NCI-H2029 (cell line): ENCODE data around the gene POU3F4.

Source experiments
- DNase-seq: peaks from one replicate; lab custom pipeline; 2025; lab: John Stamatoyannopoulos, UW

The POU3F4 gene

DNA sequence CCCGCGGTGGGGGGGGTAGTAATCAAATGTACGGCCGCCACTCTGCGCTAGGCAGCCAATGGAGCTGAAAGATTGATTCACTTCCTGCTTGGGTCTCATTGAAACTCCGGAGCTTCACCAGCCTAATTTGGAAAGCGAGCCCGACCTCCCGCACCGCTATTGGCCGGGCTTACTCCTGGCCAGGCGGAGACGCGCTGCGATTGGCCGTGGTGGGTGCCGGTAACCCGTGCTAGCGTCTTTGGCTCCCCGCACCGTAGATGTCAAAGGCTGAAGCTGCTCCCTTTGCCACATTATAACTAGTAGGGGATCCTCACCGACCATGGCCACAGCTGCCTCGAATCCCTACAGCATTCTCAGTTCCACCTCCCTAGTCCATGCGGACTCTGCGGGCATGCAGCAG is at the start of gene POU3F4:
Gene POU3F4, plus strand, starts transcription at position 285 of the 400 bp plus-strand sequence. Its CDS starts 35 bp downstream, at position 320.
- DNase-seq: no peak

DNA sequence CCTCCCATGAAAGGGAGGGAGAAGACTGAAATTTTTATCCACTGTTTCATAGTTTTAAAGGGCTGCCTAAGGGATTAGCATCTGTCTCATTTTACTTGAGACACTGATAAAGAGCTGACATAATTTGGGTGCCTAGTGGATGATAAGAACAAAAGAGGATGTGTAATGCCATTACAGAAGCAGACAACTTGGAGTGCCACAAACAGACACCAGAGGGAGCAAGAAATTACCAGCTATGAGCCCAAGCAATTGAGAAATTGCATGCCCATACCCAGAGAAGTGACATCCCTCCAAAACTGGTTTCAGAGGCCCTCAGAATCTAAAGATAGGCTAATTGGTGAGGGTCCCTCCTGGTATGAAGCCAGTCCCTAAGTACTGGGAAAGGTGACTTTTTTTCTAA is 38.5 kb upstream of the POU3F4 start:
- DNase-seq: no peak

DNA sequence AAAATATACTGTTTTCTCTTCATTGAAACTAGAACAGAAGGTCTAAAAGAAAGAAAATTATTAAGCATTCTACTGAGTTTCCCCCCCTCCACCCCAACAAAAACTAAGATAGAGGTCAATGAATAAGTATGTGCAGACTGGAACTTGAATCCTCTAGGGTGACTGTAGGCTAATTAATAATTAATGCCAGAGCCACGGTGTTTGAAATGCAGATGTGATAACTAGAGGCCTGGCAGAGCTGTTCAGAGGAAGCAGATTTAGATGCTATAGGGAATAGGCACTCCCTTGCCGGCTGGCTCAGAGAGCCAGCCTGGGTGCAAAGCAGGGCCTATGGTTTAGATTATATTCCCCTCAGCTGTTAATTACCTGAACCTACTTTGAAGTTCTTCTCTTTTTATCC is 12.2 kb upstream of the POU3F4 start:
- no peak for DNase-seq

DNA sequence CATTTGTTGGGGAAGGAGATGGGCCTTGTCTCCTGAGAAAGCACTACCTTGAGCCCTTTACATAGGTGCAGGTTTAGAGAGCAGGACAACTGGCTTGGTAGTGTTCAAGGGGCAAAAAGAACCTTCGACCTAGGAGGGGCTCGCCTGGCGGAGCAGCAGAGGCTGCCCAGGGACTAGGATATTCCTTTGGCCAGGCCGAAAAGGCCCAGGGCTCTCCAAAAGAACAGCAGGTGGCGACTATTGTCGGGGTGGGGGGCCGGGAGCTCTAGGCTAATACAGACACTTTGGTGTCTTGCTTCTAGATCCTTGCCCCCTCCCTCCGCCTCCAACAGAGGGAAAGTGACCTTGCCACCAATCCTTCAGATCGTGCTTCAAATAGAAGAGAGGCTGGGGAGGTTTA is 7.1 kb upstream of the POU3F4 start:
- no peak for DNase-seq

DNA sequence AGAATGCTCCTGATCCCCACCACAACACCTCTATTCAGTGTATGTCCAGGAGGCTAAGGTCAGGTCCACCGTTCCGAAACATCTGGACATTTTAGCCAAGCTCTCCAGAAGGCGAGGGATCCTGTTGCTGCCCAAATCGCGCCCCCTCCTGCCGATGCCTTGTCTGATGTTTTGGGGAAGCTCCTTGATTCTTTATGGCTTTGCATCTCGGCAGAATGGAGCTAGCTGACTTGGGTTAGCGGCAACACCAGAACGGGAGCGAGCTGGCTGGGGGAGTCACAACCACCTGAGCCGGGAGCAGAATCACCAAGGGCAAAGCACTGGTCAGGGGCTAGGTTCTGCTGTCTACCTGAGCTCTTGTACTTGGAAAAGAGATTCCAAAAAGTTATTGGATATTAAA is 6.6 kb upstream of the POU3F4 start:
- DNase-seq: no peak

DNA sequence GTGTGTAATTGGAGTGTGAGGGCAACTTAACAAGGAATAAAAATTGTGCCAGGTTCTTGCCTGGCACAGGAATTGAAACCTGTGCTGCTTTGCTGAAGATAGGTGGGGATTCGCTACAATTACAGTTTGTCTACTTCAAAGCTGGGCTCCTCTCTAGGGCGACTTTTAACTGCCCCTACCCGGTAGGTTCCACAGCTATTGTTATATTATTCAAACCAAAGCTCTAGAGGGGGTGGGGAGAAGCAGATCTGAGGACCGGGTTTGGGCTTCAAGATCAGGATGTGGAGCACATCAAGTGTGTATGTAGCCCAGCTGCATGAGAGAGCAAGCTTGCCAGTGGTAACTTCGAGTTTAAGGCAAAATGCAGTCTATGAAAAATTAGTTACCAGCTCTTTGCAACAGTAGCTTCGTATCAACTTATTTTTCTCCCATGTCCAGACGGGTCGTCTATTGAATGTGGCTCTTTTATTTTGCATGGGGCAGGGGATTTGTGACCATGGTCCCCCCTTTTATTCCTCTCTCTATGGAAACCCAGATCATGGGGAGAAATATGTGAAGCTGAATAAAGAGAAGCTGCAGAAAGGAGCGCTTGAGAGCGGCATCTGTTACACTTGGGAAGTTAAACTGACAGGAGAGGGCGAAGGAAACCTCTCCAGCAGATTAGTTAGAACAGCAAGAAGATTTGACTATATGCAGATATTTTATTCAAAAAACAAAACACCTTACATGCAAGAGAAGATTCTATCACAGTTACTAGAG is 3.2 kb upstream of the POU3F4 start:
- no peak for DNase-seq

DNA sequence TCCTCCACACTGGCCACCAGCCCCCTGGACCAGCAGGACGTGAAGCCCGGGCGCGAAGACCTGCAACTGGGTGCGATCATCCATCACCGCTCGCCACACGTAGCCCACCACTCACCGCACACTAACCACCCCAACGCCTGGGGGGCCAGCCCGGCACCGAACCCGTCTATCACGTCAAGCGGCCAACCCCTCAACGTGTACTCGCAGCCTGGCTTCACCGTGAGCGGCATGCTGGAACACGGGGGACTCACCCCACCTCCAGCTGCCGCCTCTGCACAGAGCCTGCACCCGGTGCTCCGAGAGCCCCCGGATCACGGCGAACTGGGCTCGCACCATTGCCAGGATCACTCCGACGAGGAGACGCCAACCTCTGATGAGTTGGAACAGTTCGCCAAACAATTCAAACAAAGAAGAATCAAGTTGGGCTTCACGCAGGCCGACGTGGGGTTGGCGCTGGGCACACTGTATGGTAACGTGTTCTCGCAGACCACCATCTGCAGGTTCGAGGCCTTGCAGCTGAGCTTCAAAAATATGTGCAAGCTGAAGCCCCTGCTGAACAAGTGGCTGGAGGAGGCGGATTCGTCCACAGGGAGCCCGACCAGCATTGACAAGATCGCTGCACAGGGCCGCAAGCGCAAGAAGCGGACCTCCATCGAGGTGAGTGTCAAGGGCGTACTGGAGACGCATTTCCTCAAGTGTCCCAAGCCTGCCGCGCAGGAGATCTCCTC is 600 bp downstream of the POU3F4 start:
- no peak for DNase-seq

DNA sequence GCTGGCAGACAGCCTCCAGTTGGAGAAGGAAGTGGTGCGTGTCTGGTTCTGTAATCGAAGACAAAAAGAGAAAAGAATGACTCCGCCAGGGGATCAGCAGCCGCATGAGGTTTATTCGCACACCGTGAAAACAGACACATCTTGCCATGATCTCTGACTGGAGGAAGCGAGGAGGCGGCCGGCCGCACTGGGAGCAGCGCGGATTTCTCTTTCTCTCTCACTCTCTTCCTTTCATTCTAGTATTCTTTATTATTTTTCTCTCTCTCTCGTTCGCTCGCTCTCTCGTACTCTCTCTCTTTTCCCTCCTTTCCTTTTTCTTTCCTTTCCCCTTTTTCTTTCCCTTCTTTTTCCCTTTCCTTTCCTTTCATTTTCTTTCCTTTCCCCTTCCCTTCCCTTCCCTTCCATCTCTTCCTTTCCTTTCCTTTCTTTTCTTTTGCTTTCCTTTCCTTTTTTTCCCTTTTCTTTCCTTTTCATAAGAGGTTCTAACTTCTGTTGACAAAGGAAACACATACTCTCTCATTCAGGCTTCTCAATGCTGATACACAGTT is 1.2 kb downstream of the POU3F4 start:
- DNase-seq: no peak

DNA sequence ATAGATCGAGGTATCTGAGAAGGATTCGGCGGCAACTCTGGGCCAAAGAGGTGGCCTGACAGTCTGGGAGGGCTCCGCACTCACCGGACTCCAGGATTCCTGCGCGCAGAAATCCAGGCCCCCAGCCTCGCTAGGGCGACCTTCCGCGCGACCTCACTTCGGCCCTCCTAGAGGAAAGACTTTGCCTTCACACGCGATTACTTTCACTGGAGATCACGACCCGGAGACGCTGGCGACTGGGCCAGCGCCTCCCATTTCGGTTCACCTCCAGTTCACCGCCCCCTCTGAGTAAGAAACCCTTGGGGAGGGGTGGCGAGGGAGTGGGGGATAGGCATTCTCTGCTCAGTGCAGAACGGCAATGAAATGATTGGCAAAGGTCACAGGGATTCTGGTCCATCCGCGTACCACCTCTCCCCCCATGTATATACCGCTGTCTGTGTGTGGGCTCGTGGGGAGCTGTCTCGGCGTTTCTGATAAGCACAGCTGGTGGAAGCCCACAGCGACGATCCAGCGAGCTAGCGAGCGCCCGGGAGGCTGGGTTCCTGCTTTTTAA is 2.5 kb downstream of the POU3F4 start:
- no peak for DNase-seq

DNA sequence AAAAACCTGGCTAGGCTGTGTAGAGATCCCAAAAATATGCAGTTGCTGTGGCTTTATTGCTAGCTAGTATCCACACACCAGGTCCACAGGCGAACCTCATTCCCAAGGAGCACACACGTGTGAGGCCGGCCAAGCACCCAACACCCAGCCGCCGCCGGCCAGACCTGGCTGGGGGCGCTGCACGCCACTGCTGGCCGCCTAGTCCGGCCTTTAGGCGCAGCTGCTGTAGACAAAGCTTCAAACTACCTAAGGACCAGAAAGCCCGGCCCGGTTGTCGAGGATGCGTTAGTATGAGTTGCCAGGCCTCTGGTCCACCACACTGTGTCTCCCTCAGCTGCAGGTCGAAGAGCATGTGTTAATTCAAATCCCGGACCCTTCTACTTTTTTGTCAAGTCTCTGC is 3.1 kb downstream of the POU3F4 start:
- no peak for DNase-seq

DNA sequence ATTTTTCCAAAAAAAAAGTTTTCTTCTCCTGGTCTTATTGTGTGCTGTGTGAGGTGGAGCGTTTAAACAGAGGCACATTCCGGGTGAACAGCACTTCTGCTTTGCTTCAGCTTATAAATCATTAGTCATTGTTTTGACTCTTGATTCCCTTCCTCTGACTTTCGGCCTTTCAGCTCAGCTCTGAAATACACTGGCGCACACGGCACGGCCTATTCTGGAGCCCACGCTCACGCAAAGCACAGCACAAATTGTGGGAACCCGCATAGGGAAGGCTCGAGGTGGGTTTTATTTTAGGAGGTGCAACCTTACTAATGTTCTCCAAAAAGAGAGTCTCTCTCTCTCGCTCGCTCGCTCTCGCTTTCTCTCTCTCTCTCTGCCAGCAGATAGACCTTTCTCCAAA is 4.0 kb downstream of the POU3F4 start:
- DNase-seq: no peak

DNA sequence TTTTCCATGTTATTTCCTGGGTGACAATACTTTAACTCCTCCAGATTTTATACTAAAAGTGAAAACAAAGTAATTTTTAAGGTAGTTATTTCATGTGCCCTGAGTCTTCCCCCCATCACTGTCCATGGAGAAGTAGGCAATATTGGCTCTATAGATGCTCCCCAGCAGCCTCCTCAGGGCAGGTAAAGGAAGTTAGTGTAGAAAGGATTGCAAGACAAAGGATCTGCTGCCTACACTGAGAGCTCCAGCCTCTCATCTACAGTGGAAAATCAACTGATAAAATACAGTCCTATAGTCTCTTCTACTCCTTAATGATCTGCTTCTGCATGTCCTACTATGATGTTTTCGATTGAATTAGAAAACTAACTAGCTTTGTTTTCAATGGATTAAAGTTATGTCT is 8.5 kb downstream of the POU3F4 start:
- no peak for DNase-seq

DNA sequence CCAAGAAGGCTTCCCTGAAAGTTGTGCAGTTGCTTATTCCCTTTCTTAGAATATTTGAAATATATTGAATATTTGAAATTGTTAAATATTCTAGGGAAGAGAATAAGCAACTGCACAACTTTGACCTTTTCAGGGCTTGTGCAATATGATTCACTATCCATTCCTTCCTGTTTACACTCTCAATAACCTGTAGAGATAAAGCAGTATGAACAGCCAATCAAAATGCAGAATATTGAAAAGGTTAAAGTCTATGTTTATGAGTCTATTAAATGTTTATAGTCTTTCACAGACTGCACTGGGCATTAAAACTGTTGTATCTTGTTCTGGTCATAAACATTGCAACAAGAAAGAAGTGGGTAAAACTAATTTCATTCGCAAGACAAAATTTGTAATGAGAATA is 13.8 kb downstream of the POU3F4 start:
- DNase-seq: no peak

DNA sequence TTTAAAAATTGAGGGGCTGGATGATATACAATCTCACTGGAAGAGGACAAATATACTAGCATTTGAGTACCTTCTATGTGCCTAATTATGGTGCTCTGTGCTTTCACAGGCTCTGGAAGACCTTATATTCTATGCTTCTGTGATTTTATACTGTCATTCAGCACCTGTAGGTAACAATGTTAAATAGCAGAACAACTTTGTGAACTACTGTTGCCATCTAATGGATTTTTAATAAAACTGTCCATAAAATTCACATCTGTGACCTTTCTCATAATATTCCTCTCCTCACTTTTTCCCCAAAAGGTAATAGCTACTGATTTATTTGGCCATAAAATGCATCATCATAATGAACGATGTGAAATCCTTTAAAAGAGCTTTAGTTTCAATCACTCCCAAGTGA is 21.9 kb downstream of the POU3F4 start:
- DNase-seq: no peak

DNA sequence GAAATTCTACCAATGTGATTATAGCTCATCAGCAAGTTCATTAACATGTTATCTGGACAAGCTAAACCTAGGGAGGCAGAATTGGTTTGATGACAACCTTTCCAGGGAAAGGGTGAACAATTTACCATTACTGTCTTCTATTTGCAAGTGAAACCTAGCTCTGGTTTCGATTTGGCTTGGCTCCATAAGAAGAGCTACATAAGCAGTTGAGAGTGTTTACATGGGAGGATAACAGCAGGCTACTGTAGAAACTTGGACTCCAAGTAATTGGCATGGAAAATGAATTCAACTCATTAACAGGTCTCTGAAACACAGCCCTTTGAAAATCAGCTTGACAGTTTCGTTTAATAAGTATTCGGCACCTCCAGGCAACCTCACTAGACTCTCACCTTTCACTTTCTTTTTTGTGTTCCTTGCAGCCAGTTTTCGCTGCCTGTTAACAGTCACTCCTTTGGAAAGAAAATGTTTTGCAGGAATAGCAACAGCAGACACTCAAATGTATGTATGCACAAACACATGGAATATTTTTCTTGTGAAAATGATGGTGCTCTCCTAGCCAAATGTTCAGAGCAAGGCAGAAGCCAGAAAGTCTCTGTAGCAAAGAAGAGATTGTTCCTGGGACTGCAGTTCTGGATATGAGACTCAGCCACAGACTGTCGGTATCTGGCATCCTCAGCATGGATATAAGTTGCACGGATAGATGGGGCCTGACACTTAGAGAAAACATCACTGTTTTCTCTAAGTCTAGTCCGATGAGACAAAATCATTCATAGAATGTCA is 27.5 kb downstream of the POU3F4 start:
- no peak for DNase-seq
